Lower leg skin (tissue), 3 donors: ENCODE results near the gene TMEM62.

Source experiments
- POLR2A ChIP-seq, 2 donors: fragments of 450-650 bp; IDR thresholded peaks; one replicate each; pipeline ENCODE4 v1.6.1; 2016 to 2017; ENCODE audit warnings: antibody characterized with exemption in 2 of 2, mild to moderate bottlenecking in 1 of 2, moderate library complexity in 1 of 2
- TF ChIP-seq, protein P1 (sequence below), 3 donors: fragments of 450-650 bp; IDR thresholded peaks; one replicate each; pipeline ENCODE4 v1.5.1; 2016; ENCODE audit warnings: antibody characterized with exemption in 3 of 3, mild to moderate bottlenecking in 3 of 3, moderate library complexity in 2 of 3

DNA sequence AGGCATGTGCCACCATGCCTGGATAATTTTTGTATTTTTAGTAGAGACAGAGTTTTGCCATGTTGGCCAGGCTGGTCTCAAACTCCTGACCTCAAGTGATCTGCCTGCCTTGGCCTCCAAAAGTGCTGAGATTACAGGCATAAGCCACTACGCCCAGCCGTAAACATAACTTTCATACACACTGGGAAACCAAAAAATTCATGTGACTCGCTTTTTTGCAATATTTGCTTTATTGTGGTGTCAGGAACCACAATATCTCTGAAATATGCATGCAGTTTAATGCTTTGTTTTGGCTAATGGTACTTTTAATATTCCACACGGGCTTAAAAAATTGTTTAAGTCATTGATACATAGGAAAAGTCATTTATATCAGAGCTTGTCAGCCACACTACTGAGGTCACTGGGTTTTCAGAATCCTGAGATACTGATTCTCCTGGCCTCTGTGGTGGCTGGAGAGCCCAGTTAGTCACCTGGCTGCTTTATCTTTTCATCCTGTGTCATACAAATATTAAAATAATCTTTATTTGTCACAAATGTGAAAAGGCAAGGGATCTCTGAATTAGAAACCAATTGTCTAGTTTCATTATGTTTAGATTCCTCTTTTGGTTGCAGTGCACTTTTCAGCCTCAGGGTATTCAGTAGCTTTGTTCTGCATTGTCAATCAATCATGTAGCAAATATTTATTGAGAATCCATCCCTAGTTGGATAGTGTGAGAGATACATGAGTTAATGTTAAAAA is 10.0 kb downstream of the TMEM62 start:
- no peak for TF ChIP-seq POLR2A (IDR thresholded peaks at IDR 0.05)
- TF ChIP-seq, protein P1, sequence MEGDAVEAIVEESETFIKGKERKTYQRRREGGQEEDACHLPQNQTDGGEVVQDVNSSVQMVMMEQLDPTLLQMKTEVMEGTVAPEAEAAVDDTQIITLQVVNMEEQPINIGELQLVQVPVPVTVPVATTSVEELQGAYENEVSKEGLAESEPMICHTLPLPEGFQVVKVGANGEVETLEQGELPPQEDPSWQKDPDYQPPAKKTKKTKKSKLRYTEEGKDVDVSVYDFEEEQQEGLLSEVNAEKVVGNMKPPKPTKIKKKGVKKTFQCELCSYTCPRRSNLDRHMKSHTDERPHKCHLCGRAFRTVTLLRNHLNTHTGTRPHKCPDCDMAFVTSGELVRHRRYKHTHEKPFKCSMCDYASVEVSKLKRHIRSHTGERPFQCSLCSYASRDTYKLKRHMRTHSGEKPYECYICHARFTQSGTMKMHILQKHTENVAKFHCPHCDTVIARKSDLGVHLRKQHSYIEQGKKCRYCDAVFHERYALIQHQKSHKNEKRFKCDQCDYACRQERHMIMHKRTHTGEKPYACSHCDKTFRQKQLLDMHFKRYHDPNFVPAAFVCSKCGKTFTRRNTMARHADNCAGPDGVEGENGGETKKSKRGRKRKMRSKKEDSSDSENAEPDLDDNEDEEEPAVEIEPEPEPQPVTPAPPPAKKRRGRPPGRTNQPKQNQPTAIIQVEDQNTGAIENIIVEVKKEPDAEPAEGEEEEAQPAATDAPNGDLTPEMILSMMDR (IDR thresholded peaks at IDR 0.05), result no peak
